Measurements from ENCODE around the gene TUBB4A.

TUBB4A gene

DNA sequence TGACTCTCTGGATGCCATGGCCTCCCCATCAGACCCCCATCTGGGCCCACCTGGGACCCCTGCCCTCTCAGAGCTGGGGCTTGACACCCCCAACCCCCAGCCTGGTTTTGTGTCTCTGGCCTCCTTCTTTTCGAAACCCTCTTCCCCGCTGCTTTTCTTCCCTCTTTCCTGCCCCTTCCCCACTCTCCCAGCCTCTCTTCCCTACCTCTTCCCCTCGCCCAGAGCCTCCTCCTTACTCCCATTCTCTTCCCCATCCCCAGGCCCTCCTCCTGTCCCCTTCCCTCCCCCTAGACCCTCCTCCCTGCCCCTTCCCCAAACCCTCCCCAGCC lies 30.9 kb upstream of the TUBB4A start:
- Histone ChIP-seq H4K20me1 (peaks cover 22% of the 10 kb centered on the region), H3K4me3 (peak overlapping the region; percentile 97), H3K9me3 (no peaks in the 10 kb centered on the region), H3K27me3 (no peaks in the 10 kb centered on the region), H3K27ac (peak overlapping the region; percentile 95), H3K36me3 (peaks cover 17% of the 10 kb centered on the region), H3K4me1 (peaks cover 75% of the 10 kb centered on the region), H3K4me2 (peak overlapping the region; percentile 87), H3K9ac (peak overlapping the region; percentile 96)
- TF ChIP-seq Cebpa-rat (IDR thresholded peaks at IDR 0.05): no peak

- no peak for TF ChIP-seq Cebpa-rat (IDR thresholded peaks at IDR 0.05)
- peak overlapping the region; percentile 95 for H3K27ac ChIP-seq
- peaks cover 17% of the 10 kb centered on the region for H3K36me3 ChIP-seq
- peak overlapping the region; percentile 96 for H3K9ac ChIP-seq
- H4K20me1 ChIP-seq: peaks cover 22% of the 10 kb centered on the region
- peaks cover 75% of the 10 kb centered on the region for H3K4me1 ChIP-seq
- peak overlapping the region; percentile 87 for H3K4me2 ChIP-seq
- no peaks in the 10 kb centered on the region for H3K27me3 ChIP-seq
- peak overlapping the region; percentile 97 for H3K4me3 ChIP-seq
- no peaks in the 10 kb centered on the region for H3K9me3 ChIP-seq
Measured at GRCh38 chr19:6532244-6532999, 30.3 kb upstream of the TUBB4A start.

- no peaks in the 10 kb centered on the region for H3K27me3 ChIP-seq
- peaks cover 17% of the 10 kb centered on the region for H3K36me3 ChIP-seq
- H3K4me3 ChIP-seq: peak overlapping the region; percentile 97
- TF ChIP-seq Cebpa-rat (IDR thresholded peaks at IDR 0.05): no peak
- peaks cover 22% of the 10 kb centered on the region for H4K20me1 ChIP-seq
- peaks cover 75% of the 10 kb centered on the region for H3K4me1 ChIP-seq
- no peaks in the 10 kb centered on the region for H3K9me3 ChIP-seq
- H3K27ac ChIP-seq: peak overlapping the region; percentile 95
- peak overlapping the region; percentile 87 for H3K4me2 ChIP-seq
- H3K9ac ChIP-seq: peak overlapping the region; percentile 96
Measured at GRCh38 chr19:6531956-6532243, 29.8 kb upstream of the TUBB4A start.

DNA sequence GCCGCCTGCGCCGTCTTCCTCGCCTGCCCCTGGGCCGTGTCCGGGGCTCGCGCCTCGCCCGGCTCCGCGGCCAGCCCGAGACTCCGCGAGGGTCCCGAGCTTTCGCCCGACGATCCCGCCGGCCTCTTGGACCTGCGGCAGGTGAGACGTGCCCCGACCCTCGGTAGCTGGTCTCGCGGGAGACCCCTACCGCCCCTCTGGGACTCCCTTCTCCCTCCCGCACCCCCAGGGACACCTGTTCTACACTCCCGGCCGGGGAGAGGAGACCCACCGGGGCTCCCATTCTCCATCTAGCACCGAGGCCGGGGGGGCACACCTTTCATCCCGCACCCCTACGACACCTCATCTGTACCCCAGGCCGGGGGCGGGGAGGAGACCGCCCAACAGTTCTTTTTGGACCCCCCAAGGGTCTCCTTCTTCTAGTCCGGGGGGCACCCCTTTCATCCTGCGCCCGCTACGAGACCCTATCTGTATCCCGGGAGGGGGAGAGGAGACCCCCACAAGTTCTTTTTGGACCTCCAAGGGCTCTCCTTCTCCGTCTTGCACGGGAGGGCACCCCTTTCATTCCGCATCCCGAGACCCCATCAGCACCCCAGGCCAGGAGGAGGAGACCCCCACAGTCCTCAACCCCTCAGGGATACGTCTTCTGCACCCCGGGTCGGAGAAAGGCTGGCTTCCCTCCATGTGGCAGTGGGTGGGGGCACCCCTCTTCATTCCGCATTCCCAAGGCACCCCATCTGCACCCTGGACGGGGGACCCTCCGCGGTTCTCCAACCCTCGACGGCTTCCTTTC lies 29.2 kb upstream of the TUBB4A start:
- no peak for TF ChIP-seq Cebpa-rat (IDR thresholded peaks at IDR 0.05)
- Histone ChIP-seq H3K36me3 (peaks cover 17% of the 10 kb centered on the region), H3K4me2 (peak overlapping the region; percentile 87), H3K9ac (peak overlapping the region; percentile 96), H3K27ac (peak overlapping the region; percentile 95), H3K4me1 (peaks cover 70% of the 10 kb centered on the region), H4K20me1 (peaks cover 22% of the 10 kb centered on the region), H3K27me3 (no peaks in the 10 kb centered on the region), H3K4me3 (peak overlapping the region; percentile 97), H3K9me3 (no peaks in the 10 kb centered on the region)

DNA sequence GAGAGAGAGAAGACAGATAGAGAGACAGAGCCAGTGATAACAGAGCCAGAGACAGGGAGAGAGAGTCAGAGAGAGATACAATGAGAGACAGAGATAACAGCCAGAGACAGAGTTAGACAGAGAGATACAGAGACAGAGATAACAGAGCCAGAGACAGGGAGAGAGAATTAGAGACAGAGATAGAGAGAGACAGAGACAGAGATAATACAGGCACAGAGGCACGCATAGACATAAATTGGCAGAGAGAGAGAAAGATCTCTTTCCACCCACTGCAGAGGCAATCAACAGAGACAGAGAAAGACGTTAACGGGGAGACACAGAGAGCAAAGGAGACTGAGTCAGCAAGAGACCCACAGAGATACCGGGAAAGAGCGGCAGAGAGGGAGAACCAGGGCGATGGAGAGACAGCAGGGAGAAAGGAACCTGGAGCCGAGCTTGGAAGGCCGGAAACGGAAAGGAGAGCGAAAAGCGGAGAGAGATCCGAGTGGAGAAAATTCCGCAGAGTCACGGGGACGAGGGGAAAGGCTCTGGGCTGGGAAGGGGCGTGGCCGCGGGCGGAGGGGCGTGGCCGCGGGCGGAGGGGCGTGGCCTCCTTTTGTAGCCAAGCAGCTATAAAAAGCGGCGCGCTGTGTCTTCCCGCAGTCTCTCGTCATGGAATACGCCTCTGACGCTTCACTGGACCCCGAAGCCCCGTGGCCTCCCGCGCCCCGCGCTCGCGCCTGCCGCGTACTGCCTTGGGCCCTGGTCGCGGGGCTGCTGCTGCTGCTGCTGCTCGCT lies 28.5 kb upstream of the TUBB4A start, which contains the start of gene TNFSF9:
Gene TNFSF9, plus strand, starts transcription at position 641 of the 777 bp plus-strand sequence. Its CDS starts 11 bp downstream, at position 652.
- Histone ChIP-seq H3K9me3 (no peaks in the 10 kb centered on the region), H3K9ac (peak within 1 kb of the TSS; percentile 96), H3K27me3 (no peaks in the 10 kb centered on the region), H3K4me3 (peak within 1 kb of the TSS; percentile 97), H3K4me2 (peak within 1 kb of the TSS; percentile 87), H3K4me1 (peaks cover 62% of the 10 kb centered on the region), H4K20me1 (peaks cover 20% of the 10 kb centered on the region), H3K36me3 (peaks cover 13% of the 10 kb centered on the region), H3K27ac (peak within 1 kb of the TSS; percentile 95)
- TF ChIP-seq Cebpa-rat (IDR thresholded peaks at IDR 0.05): no peak

- peaks cover 6% of the 10 kb centered on the region for H3K36me3 ChIP-seq
- H3K4me3 ChIP-seq: peak overlapping the region; percentile 97; the same call in 1 of the 2 replicates
- no peak overlapping the region; the same call in 1 of the 2 replicates for H3K9ac ChIP-seq
- no peak for TF ChIP-seq Cebpa-rat (IDR thresholded peaks at IDR 0.05)
- H3K27me3 ChIP-seq: no peaks in the 10 kb centered on the region
- peaks cover 16% of the 10 kb centered on the region for H4K20me1 ChIP-seq
- peaks cover 60% of the 10 kb centered on the region for H3K4me1 ChIP-seq
- H3K4me2 ChIP-seq: peak overlapping the region; percentile 87
- H3K27ac ChIP-seq: peak overlapping the region; percentile 95; the same call in 1 of the 2 replicates
- no peaks in the 10 kb centered on the region for H3K9me3 ChIP-seq
Measured at GRCh38 chr19:6529937-6530385, 27.9 kb upstream of the TUBB4A start.

- no peak for TF ChIP-seq Cebpa-rat (IDR thresholded peaks at IDR 0.05)
- H3K27me3 ChIP-seq: no peaks in the 10 kb centered on the region
- H3K9ac ChIP-seq: peak overlapping the region; percentile 49; the same call in 1 of the 2 replicates
- H3K4me1 ChIP-seq: peaks cover 60% of the 10 kb centered on the region
- no peaks in the 10 kb centered on the region for H3K9me3 ChIP-seq
- peak overlapping the region; percentile 87 for H3K4me2 ChIP-seq
- peaks cover 11% of the 10 kb centered on the region; the same call in 1 of the 2 replicates for H4K20me1 ChIP-seq
- no peak overlapping the region for H3K4me3 ChIP-seq
- peaks cover under 1% of the 10 kb centered on the region; the same call in 1 of the 2 replicates for H3K36me3 ChIP-seq
- peak overlapping the region; percentile 74 for H3K27ac ChIP-seq
Measured at GRCh38 chr19:6529351-6529750, 27.2 kb upstream of the TUBB4A start.

GRCh38 chr19:6528544-6529121 lies 26.5 kb upstream of the TUBB4A start:
- TF ChIP-seq Cebpa-rat (IDR thresholded peaks at IDR 0.05): no peak
- Histone ChIP-seq H3K9me3 (no peaks in the 10 kb centered on the region), H3K4me2 (peak overlapping the region; percentile 87), H3K9ac (peak overlapping the region; percentile 49; the same call in 1 of the 2 replicates), H3K27ac (peak overlapping the region; percentile 74), H3K4me1 (peaks cover 57% of the 10 kb centered on the region), H3K27me3 (no peaks in the 10 kb centered on the region), H3K36me3 (no peaks in the 10 kb centered on the region), H4K20me1 (peaks cover 11% of the 10 kb centered on the region; the same call in 1 of the 2 replicates), H3K4me3 (no peak overlapping the region)
